ENCODE measurements around the gene SPATA31A6. TPM values are rescaled to one million over a fixed set of nuclear protein-coding genes. Genes with fewer than 3 reads are reported as not detected.
"Not testable (repeated sequence)": the region's sequence is repeated elsewhere in the genome, so short reads cannot be mapped to it uniquely, and the experiment has no call there.

The SPATA31A6 gene
- 0.03 TPM in 1 of 2 replicates, not detected in the other for total RNA-seq (2014; rRNA removed; shearing (Covaris generic))
- 0.02 and 0.15 TPM in 2 replicates for polyA plus RNA-seq (2015; cell fraction: cytosol; rRNA removed)
- polyA plus RNA-seq (2015; cell fraction: nucleus; rRNA removed), result 0.04 and 0.09 TPM in 2 replicates

- in situ Hi-C loops (cut with HindIII; ENCODE audit: low pct_unique_long_range_greater_than_20kb, low sequenced_read_pairs); DNase-seq (ENCODE audit: low read depth, low spot score): not testable (repeated sequence)
Observed at GRCh38 chr9:42183359-42183758, at the start of gene SPATA31A6. TSS of gene SPATA31A6 (plus strand) at chr9:42183659. CDS start at chr9:42183688, 29 bp downstream.

GRCh38 chr9:42160299-42160698 is 23.2 kb upstream of the SPATA31A6 start:
- DNase-seq (ENCODE audit: low read depth, low spot score), result peak; percentile 52
- in situ Hi-C loops (cut with HindIII; ENCODE audit: low pct_unique_long_range_greater_than_20kb, low sequenced_read_pairs), result not testable (repeated sequence)

GRCh38 chr9:42219861-42220260 is 36.4 kb downstream of the SPATA31A6 start:
- DNase-seq (ENCODE audit: low read depth, low spot score), result peak; percentile 1
- in situ Hi-C loops (cut with HindIII; ENCODE audit: low pct_unique_long_range_greater_than_20kb, low sequenced_read_pairs), result not testable (repeated sequence)

GRCh38 chr9:42223230-42223629 is 39.8 kb downstream of the SPATA31A6 start:
- DNase-seq (ENCODE audit: low read depth, low spot score); in situ Hi-C loops (cut with HindIII; ENCODE audit: low pct_unique_long_range_greater_than_20kb, low sequenced_read_pairs): not testable (repeated sequence)

- in situ Hi-C loops (cut with HindIII; ENCODE audit: low pct_unique_long_range_greater_than_20kb, low sequenced_read_pairs); DNase-seq (ENCODE audit: low read depth, low spot score): not testable (repeated sequence)
Observed at GRCh38 chr9:42233031-42233430, 49.6 kb downstream of the SPATA31A6 start.

GRCh38 chr9:42234610-42235009 is 51.2 kb downstream of the SPATA31A6 start:
- DNase-seq (ENCODE audit: low read depth, low spot score); in situ Hi-C loops (cut with HindIII; ENCODE audit: low pct_unique_long_range_greater_than_20kb, low sequenced_read_pairs): not testable (repeated sequence)

GRCh38 chr9:42235352-42235991 is 52.0 kb downstream of the SPATA31A6 start:
- in situ Hi-C loops (cut with HindIII; ENCODE audit: low pct_unique_long_range_greater_than_20kb, low sequenced_read_pairs); DNase-seq (ENCODE audit: low read depth, low spot score): not testable (repeated sequence)

- in situ Hi-C loops (cut with HindIII; ENCODE audit: low pct_unique_long_range_greater_than_20kb, low sequenced_read_pairs); DNase-seq (ENCODE audit: low read depth, low spot score): not testable (repeated sequence)
Observed at GRCh38 chr9:42236097-42236496, 52.6 kb downstream of the SPATA31A6 start.

GRCh38 chr9:42237381-42237780 is 53.9 kb downstream of the SPATA31A6 start:
- DNase-seq (ENCODE audit: low read depth, low spot score); in situ Hi-C loops (cut with HindIII; ENCODE audit: low pct_unique_long_range_greater_than_20kb, low sequenced_read_pairs): not testable (repeated sequence)

GRCh38 chr9:42238862-42239261 is 55.4 kb downstream of the SPATA31A6 start:
- in situ Hi-C loops (cut with HindIII; ENCODE audit: low pct_unique_long_range_greater_than_20kb, low sequenced_read_pairs), result not testable (repeated sequence)

More at GRCh38 chr9:42238862-42239261, 55.4 kb downstream of the SPATA31A6 start:
- not testable (repeated sequence) for DNase-seq (ENCODE audit: low read depth, low spot score)

Small RNA genes lying within 50 kb of the gene (small RNA-seq; reads per million reads assigned to genes)
- 0 reads per million in 2 experiments for gene AL445584.3

Other genes starting within 250 kb of the SPATA31A6 start
- 9.0 and 9.2 TPM in 2 replicates for gene CNTNAP3B, start 54.2 kb upstream of the SPATA31A6 start, total RNA-seq (2014; rRNA removed; shearing (Covaris generic))